CD4-positive, alpha-beta T cell treated with Interleukin-6 for 4 hours (primary cell): Measurements from ENCODE around the gene DCAF15.

Source experiments
- DNase-seq: peaks from one replicate; pipeline ENCODE4 v3.0.0-alpha.2; 2020; ENCODE audit warnings: mixed read lengths

DCAF15 gene

DNA sequence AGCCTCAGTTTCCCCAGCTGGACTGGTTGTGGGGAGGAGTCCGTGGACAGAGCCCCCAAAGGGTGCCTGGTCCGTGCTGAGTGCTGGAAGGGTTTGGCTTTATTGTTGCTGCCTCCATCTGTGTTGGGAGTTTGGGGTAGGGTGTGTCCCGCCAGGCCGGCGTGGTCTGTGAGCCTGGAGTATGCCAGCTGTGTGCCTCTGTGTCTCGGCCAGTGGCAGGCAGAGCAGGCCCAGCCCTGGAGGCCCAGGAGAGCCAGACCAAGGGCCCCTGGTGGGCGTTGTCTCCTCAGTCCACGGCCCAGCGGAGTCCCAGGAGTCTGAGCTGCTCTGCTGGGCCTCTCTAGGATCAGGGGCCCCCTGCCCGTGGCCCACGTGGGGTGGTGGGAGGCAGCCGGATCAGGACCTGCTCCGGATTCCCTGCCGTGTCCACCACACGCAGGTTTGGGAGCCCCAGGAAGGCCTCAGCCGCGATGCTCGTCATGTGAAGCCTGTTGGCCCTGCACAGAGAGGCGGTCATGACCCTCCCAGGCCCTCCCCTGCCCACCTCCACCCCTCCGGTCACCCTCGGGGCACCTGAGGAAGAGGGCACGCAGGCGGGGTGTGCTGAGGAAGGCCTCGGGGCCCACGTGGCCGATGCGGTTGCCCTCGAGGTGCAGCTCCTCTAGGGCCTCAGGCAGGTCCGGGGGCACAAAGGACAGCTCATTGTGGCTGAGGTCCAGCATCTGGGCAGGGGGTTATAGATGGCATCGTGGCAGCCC is 20.7 kb upstream of the DCAF15 start:
- no peak for DNase-seq

DNA sequence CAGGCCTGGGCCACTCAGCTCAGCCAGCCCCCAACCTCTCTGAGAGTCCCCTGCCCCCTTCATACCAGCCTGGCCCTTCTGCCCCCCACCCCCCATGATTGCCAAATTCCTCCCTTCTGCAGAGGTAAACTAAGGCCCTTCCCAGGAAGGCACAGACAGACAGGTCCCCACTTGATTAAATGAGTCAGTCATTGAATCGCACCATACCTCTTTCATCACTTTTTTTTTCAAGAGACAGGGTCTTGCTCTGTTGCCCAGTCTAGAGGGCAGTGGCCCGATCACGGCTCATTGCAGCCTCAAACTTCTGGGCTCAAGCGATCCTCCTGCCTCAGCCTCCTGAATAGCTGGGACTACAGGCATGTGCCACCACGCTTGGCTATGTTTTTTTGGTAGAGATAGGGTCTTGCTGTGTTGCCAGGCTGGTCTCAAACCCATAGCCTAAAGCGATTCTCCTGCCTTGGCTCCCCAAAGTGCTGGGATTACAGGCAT is 20.1 kb upstream of the DCAF15 start:
- DNase-seq, result no peak

DNA sequence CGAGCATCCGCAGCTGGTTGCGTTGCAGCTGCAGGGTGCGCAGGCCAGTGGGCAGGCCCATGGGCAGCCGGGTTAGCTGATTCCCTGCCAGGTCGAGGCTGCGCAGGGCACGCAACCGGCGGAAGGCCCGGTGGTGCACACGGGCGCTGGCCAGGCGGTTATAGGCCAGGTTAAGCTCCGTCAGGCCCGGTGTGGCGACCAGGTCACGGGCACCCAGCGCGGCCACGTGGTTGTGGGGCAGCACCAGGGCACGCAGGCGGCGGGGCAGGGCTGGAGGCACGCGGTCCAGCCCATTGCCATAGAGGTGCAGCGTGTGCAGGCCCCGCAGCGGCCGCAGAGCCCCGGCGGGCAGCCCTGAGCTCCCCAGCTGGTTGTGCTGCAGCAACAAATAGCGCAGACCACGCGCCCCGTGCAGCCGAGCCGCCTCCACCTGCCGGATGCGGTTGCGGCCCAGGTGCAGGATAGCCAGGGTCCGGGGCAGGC is 19.4 kb upstream of the DCAF15 start:
- DNase-seq, result no peak

DNA sequence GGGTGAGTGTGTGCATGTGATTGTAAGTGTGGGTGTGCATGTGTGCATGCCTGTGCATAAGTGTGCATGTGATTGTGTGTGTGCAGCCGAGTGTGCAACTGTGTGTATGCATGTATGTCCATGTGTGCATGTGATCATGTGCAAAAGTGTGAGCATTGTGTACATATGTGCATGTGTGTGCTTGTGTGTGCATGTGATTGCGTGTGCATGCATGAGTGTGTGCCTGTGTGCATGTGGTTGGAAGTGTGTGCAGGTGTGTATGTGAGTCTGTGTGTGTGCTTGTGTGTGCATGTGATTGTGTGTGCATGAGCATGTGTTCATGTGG is 17.6 kb upstream of the DCAF15 start:
- DNase-seq, result no peak

DNA sequence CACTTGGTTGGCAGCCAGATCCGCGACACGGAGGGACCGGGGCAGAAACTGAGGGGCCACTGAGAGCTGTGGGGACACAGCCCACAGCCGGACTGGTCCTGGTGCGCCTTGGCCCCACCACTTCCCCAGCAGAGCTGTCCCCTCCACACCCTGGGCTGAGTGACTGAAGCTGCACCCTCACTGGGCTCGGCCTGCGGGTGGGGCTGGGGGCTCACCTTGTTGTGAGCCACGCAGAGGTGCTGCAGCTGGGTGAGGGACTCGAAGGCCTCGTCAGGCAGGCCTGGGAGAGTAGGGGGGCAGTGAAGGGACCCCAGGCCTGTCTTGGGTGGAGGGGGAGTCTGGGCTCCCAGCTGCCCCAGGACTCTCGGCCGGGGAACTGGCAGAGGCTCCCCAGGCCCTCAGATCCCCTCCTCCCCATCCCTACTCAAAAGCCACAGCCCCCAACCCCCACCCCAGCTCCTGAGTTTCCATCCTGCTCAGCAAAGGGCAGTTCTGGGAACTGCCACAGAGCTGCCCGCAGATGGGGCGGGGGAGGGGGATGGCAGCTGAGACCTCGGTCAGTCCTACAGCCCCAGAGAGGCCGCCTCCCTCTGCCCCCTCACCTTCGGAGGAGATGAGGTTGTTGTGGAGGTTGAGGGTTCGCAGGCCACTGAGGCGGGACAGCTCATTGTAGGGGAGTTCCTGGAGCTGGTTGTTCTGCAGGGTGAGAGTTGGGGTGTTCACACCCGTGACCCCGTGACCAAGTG is 16.4 kb upstream of the DCAF15 start:
- DNase-seq, result no peak

DNA sequence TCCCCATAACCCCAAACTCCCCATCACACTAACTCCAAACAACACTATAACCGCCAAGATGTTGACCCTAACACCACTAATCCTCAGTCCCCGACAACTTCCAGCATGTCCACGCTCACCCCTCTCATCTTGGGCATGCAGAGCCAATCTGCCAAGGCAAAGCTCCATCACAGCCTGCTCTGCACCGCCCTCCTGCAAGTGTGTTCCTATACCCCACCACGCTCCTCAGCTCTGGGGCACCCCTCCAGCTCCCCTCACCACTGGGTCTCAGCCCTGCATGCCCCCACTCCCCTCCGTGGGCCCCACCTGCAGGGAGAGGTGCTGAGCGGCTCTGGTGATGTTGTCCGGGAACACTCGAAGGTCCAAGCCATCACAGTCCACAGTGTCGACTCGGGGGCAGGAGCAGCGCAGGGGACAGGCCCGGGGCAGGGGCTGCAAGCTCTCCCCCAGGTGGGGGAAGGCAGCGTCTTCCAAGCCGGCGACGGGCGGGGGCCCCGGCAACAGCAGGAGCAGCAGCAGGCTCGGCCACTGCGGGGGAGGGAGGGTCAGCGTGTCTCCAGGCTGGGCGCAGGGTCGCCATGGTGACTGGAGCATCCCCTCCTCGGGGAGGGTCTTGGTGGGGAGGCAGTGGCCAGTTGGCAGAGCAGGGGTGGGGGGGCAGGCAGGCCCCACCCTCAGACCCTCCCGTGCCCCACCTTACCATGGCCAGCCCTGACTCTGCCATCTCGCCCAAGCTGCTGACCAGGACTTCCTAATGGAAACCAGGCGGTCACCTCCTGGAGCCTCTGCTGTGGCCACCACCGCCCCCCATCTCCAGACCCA is 14.6 kb upstream of the DCAF15 start:
- DNase-seq, result no peak

DNA sequence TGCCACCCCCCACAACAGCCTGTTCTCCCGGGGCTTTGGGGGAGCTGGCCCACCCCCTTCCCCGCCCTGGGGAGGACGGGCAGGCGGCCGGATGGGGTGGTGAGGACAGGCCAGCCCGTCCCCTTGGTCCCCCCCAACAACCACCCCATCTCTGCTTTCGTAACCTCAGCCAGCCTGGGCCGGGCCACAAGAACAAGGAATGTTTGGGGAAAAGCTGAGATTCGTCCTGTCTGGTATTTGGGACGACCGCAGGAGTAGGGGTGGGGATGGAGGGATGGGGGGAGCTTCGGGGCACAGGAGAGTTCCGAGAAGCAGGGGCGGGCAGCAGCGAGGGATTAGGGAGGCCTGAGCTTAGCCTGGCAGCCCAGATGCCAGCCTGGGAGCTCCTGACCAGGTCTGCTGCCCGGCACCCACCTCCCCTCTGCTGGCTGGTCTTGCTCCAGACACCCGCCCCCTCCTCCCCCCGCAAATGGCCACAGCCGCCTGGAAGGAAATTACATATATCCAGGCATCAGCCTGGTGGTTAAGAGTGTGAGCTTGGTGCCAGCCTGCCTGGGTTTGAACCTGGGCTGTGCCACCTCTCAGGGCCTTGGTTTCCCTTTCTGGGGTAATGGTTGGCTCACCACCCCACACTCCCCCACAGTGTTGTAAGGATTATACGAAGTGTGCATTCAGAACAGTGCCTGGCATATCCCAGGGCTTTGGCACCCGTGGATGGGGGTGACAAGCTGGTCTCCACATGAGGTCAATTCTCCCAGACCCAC is 13.8 kb upstream of the DCAF15 start, which contains the start of gene PODNL1:
Gene PODNL1, minus strand, starts transcription at position 117 of the 764 bp plus-strand sequence. CDS start 236 bp downstream, outside the sequence.
- DNase-seq, result no peak

DNA sequence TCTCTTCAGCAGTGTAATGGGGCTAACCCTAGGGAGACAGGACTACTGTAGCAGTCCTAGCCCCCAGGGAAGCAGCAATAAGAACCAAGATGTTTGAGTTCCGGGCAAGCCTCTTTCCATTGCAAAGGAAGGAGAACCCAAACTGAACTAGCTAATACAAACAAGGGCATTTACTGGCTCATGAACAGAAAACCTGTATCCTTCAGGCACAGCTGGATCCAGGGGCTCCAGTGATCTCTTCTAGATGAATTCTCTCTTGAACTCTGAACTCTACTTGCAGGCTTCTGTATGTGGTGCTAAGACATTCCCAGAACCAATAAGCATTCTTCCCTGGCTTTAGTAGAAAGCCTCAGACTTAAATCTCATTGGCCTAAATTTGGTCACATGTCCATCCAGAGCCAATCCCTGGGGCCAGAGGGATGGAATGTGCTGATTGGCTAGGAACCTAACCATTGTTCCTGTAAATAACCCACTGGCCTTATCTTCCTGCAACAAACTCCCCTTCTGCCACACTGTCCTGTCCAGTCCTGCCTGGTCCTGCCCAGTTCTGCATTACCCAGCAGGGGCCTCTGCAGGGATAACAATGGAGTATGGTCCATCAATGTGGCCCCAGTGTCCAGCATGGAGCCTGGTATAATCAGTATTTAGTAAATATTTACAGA is 10.2 kb upstream of the DCAF15 start:
- no peak for DNase-seq

DNA sequence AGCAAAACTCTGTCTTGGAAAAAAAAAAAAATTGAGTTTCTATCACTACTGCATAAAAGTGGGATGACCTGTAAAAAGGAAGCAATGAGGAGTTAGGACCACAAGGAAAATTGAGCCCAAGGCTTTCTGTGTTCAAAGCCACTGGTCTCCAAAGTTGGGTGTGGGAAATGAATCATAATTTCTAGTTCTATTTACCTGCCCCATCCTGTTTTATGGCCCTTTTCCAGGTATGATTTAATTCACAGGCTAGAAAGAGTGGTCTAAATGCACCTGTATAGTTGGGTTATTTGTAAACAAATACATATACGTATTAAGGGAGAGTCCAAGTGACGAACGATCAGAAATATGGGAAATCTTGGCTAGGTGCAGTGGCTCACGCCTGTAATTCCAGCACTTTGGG is 5.9 kb upstream of the DCAF15 start:
- no peak for DNase-seq

DNA sequence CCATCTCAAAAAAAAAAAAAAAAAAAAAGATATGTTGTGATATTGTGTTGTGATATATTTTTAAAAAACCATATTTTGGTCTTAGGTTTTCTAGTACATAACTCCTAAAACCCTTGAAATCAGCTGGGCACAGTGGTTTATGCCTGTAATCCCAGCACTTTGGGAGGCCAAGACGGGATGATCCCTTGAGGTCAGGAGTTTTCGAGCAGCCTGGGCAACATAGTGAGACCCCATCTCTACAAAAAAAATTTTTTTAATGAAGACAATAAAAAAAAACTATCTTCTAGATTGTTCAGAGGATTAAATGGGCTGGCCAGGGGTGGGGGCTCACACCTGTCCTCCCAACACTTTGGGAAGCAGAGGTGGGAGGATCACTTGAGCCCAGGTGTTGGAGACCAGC is 1.3 kb upstream of the DCAF15 start:
- no peak for DNase-seq

DNA sequence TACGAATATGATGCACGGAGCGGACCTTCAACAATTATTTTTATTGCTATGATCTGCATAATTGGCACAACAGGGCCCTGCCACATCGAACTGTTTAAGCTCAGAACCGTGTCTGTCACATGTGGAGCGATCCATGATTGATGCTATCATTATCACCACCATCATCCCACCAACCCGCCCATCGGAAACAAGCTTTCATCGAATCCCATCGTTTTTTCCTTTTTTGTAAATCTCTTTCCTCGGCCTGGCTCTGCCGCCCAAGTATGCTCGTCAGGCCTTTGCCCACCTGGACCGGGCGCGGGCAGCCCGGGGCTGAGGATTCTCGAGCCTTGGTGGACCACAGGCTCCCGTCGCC is 533 bp upstream of the DCAF15 start:
- no peak for DNase-seq

DNA sequence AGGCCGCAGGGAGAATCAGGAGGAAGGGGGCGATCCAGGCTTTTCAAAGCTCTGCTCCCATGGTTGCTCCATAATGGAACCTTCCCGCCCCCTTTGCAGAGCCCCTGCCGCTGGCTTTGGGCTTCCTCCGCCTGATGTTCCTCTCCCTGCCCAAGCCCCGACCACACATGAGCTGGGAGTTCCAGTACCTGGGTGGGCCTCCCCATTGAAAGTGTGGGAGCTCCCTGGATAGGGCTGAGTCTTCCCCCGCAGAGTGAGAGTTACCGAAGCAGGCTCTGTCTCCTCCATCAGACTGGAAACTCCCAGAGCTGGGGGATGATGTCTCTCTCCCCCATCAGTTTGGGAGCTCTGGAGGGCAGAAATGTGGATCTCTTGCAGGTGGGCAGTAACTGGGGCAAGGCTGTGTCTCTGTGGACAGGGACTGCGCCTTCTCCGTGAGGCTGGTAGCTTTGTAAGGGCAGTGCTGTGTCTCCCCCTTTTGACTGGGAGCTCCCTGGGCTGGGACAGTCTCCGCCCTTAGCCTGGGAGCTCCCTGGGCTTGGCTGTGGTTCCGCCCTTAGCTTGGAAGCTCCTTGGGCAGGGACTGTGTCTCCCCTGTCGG is 722 bp downstream of the DCAF15 start:
- DNase-seq, result peak; percentile 11

DNA sequence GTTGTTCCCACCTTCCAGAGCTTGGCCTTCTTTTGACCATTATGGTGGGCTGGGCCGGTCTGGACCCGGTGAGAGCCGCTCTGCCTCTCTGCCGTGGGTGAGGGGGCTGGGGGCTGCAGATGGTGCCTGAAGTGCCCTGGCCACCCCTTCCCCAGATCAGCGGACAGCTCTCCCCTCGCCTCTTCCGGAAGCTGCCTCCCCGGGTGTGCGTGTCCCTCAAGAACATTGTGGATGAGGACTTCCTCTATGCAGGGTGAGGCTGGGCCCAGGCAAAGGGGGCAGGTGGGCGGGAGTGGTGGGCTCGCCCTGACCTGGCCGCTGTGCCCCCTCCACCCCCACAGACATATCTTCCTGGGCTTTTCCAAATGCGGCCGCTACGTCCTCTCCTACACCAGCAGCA is 1.9 kb downstream of the DCAF15 start:
- DNase-seq, result no peak

DNA sequence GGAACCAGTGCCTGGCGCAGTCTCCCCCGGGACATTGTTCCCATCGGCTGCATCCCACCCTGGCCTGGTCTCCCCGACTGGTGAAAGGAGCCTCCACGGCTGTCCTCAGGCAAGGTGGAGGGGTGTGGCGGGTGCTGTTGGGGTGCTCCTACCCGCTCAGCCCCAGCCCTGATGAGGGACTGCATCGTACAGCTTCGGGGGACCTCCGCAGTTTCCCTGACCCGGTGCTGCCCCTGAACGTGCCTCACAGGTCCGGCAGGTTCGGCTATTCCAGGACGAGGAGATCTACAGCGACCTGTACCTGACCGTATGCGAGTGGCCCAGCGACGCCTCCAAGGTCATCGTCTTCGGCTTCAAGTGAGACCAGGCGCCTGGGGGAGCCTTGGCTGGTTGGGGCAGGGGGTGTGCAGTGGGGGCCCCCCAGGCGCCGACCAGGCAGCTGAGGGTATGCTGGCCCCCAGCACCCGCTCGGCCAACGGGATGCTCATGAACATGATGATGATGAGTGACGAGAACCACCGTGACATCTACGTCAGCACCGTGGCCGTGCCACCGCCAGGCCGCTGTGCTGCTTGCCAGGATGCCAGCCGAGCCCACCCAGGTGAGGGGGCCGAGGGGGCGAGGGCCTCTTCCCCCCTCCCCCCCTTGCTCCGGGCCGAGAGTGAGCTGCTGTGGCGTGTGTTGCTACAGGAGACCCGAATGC is 3.5 kb downstream of the DCAF15 start:
- no peak for DNase-seq

DNA sequence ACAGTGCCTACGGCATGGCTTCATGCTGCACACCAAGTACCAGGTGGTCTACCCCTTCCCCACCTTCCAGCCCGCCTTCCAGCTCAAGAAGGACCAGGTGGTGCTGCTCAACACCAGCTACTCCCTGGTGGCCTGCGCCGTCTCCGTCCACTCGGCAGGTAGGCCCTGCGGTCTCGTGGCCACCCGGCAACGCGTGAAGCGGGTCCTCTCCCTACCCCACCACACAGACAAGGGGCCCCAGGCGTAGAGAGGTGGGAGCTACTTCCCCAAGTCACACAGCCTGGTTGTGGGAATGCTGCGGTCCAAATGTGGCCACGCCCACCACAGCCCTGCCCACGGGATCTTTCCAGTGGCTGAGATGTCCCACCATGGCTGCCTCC is 4.0 kb downstream of the DCAF15 start:
- no peak for DNase-seq

DNA sequence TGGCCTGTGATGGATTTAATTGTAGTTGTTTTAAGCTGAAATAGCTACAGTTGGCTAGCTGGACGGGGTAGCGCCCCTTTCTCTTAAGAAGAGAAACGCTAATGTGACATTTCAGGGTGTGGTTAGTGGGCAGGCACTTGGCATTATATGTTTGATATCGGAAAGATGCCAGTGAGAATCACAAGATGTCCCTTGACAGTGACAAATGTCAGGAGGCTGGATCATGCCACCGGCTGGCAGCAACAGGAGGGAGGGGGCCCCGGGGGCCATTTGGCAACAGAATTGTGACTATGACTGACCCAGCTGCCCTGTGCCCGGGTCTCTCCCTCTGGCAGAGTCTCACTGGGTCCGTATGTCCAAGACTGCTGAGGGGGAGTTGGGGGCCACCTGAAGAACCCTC is 4.7 kb downstream of the DCAF15 start:
- DNase-seq, result no peak

DNA sequence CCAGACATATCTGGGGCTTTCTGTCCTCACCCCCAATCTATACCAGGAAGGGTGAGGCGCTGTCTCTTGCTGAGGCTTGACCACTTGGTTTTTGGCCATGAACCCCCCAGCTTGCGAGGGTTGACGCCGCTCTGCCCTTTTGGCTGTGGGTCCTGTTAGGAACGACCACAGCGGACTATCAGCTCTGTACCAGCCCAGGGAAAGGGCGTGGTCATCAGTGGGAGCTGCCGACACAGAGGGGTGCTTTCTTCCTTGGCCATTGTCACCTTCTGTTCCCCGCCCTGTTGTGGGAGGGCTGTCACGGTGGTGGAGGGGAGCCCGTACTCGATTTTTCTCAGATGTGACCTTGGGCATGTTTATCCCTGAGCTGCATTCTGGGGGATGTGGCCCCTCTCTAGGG is 5.7 kb downstream of the DCAF15 start:
- DNase-seq, result no peak

DNA sequence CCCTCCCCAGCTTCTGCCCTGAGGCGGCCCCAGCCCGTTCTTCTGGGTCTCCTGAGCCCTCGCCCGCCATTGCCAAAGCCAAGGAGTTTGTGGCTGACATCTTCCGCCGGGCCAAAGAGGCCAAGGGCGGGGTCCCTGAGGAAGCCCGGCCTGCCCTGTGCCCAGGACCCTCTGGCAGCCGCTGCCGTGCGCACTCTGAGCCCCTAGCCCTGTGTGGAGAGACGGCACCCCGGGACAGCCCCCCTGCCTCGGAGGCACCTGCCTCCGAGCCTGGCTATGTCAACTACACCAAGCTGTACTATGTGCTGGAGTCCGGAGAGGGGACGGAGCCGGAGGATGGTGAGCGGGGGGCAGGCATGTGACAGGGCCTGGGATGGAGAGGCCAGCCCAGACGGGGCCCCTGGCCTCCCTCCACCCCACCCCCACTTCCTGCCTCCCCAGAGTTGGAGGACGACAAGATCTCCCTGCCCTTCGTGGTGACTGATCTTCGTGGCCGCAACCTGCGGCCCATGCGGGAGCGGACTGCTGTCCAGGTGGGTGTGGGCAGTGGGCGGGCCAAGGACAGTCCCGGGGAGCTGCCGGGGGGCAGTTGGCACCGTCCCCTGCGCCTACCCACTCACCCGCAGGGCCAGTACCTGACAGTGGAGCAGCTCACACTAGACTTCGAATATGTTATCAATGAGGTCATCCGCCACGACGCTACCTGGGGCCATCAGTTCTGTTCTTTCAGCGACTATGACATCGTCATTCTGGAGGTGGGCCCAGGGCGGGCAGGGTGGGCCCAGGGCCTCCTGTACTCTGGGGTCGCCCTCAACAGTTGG is 7.0 kb downstream of the DCAF15 start:
- no peak for DNase-seq

DNA sequence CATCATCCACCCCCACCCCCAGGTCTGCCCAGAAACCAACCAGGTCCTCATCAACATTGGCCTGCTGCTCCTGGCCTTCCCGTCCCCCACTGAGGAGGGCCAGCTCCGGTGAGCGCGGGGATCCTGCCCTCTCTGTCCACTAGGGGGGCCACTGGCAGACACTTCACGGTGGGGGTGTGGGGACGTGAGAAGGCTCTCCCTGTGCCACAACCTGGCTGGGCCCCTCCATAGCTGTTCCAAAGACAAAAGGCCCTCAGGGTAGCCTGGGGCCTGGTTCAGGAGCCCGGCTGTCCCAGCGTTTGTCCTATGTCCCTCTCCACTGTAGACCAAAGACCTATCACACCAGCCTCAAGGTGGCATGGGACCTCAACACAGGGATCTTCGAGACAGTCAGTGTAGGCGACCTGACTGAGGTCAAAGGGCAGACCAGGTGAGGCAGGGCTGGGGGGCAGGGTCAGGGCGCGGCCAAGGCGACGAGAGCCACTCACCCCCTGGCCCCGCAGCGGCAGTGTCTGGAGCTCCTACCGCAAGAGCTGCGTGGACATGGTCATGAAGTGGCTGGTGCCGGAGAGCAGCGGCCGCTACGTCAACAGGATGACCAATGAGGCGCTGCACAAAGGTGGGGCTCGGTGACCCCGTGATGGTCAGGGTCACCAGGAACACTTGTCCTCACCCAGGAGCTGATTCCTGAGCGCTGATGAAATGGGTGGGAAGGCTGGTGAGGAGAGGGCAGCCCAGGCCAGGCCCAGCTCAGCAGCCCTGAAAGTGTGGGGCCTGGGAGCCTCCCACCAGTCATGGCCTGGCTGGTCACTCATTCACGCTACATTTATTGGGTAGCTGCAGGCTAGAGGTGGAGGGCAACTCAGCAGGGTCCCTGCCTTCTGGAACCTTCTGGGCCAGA is 7.9 kb downstream of the DCAF15 start:
- DNase-seq, result peak; percentile 54
